ENCODE measurements around the gene HAUS6. TPM values are rescaled to one million over a fixed set of nuclear protein-coding genes. Genes with fewer than 3 reads are reported as not detected.

The HAUS6 gene
- total RNA-seq, 3 donors from 2014 or later (not counting 1 experiment from before 2014, with no cell fraction given) = 14.6 to 18.3 (median 14.9) TPM

DNA sequence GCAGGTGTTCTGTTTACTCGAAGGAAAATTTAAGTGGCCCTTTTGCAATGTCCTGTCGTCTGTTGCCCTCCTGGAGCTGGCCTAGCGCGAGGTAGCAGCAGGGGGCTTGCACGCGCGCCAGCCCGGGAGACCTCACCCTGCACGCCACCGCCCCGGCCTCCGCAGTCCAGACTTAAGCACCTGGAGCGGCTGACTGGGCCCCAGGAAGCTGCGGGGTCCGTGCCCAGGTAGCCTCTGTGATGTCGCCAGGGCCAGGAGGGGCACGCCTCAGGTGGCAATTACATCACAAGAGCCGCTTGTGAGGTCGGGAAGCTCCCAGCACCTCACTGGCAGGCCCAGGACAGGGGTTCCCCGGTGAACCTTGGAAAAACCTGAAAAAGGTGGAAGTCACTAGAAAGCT, 69.7 kb downstream of the HAUS6 start, which contains the start of gene SAXO1:
Gene SAXO1, minus strand, starts transcription at position 195 of the 400 bp plus-strand sequence. CDS start 301 bp downstream, outside the sequence.
- Mint-ChIP-seq H3K27me3 (ENCODE audit: low read depth in 2 of 2) (peaks cover 14 to 16% of the 10 kb centered on the region in 2 donors), H3K36me3 (no peaks in the 10 kb centered on the region), H3K9me3 (no peaks in the 10 kb centered on the region), H3K4me3 (no peak within 1 kb of the TSS), H3K27ac (no peak within 1 kb of the TSS), H3K4me1 (peaks cover 0 to 4% of the 10 kb centered on the region in 2 donors)
- ATAC-seq (no peak), DNase-seq (no peak)
- Histone ChIP-seq H3K4me3 (ENCODE audit: low read length) (no peak within 1 kb of the TSS), H3K9me3 (ENCODE audit: control insufficient read depth, insufficient read depth, low read length) (no peaks in the 10 kb centered on the region), H3K36me3 (ENCODE audit: control insufficient read depth, insufficient read depth, low read length) (no peaks in the 10 kb centered on the region), H3K4me1 (ENCODE audit: control insufficient read depth, insufficient read depth, low read length) (no peaks in the 10 kb centered on the region), H3K27ac (ENCODE audit: low read length) (no peak within 1 kb of the TSS), H3K27me3 (ENCODE audit: control insufficient read depth, insufficient read depth, low read length) (no peaks in the 10 kb centered on the region)
- intact Hi-C loops (cut with micrococcal nuclease) = no loop called here
- WGBS (ENCODE audit: insufficient coverage) = 94% methylated on average over 20 of the region's 20 CpGs
- TF ChIP-seq, protein P1, sequence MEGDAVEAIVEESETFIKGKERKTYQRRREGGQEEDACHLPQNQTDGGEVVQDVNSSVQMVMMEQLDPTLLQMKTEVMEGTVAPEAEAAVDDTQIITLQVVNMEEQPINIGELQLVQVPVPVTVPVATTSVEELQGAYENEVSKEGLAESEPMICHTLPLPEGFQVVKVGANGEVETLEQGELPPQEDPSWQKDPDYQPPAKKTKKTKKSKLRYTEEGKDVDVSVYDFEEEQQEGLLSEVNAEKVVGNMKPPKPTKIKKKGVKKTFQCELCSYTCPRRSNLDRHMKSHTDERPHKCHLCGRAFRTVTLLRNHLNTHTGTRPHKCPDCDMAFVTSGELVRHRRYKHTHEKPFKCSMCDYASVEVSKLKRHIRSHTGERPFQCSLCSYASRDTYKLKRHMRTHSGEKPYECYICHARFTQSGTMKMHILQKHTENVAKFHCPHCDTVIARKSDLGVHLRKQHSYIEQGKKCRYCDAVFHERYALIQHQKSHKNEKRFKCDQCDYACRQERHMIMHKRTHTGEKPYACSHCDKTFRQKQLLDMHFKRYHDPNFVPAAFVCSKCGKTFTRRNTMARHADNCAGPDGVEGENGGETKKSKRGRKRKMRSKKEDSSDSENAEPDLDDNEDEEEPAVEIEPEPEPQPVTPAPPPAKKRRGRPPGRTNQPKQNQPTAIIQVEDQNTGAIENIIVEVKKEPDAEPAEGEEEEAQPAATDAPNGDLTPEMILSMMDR (IDR thresholded peaks at IDR 0.05) = no peak

- WGBS (ENCODE audit: insufficient coverage) = 84% methylated on average over 14 of the region's 14 CpGs
- Histone ChIP-seq H3K36me3 (ENCODE audit: control insufficient read depth, insufficient read depth, low read length) (no peaks in the 10 kb centered on the region), H3K4me3 (ENCODE audit: low read length) (no peak overlapping the region), H3K27me3 (ENCODE audit: control insufficient read depth, insufficient read depth, low read length) (no peaks in the 10 kb centered on the region), H3K9me3 (ENCODE audit: control insufficient read depth, insufficient read depth, low read length) (no peaks in the 10 kb centered on the region), H3K27ac (ENCODE audit: low read length) (no peak overlapping the region), H3K4me1 (ENCODE audit: control insufficient read depth, insufficient read depth, low read length) (no peaks in the 10 kb centered on the region)
- DNase-seq (no peak), ATAC-seq (no peak)
- TF ChIP-seq, protein P1 (IDR thresholded peaks at IDR 0.05) = no peak
- Mint-ChIP-seq H3K4me1 (peaks cover 0 to 4% of the 10 kb centered on the region in 2 donors), H3K9me3 (no peaks in the 10 kb centered on the region), H3K4me3 (no peak overlapping the region), H3K36me3 (no peaks in the 10 kb centered on the region), H3K27ac (no peak overlapping the region), H3K27me3 (ENCODE audit: low read depth in 2 of 2) (peaks cover 14 to 16% of the 10 kb centered on the region in 2 donors)
- intact Hi-C loops (cut with micrococcal nuclease) = no loop called here
These were observed 70.3 kb downstream of the HAUS6 start for GRCh38 chr9:19032406-19032805.

DNA sequence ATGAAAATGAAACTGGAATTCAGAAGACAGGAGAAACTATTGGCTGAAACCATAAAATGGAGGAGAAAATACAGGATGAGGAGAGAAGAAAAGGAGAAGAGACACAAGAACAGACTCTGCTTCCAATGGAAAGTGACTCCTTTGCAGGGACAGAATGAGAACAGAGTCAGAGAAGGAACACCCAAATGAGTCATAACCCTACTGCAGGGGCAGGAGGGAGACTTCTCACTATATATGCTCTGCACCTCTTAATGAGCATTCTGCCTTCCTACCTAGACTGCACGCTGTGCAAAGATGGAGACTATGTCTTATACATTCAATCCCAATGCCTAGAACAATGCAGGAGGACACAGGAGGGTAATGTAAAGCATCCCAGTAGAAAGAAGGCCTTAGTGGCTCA, 71.8 kb downstream of the HAUS6 start:
- no peak overlapping the region for H3K27ac Mint-ChIP-seq
- ATAC-seq (no peak), DNase-seq (no peak)
- no peaks in the 10 kb centered on the region for H3K9me3 Mint-ChIP-seq
- WGBS (ENCODE audit: insufficient coverage) = 43% methylated on average over 1 of the region's 1 CpG
- peaks cover 14 to 16% of the 10 kb centered on the region in 2 donors for H3K27me3 Mint-ChIP-seq (ENCODE audit: low read depth in 2 of 2)
- Histone ChIP-seq H3K27me3 (ENCODE audit: control insufficient read depth, insufficient read depth, low read length) (no peaks in the 10 kb centered on the region), H3K9me3 (ENCODE audit: control insufficient read depth, insufficient read depth, low read length) (no peaks in the 10 kb centered on the region), H3K27ac (ENCODE audit: low read length) (no peak overlapping the region), H3K4me3 (ENCODE audit: low read length) (no peak overlapping the region), H3K4me1 (ENCODE audit: control insufficient read depth, insufficient read depth, low read length) (no peaks in the 10 kb centered on the region), H3K36me3 (ENCODE audit: control insufficient read depth, insufficient read depth, low read length) (no peaks in the 10 kb centered on the region)
- H3K4me1 Mint-ChIP-seq = peaks cover 0 to 4% of the 10 kb centered on the region in 2 donors
- intact Hi-C loops (cut with micrococcal nuclease) = no loop called here
- no peak overlapping the region for H3K4me3 Mint-ChIP-seq
- TF ChIP-seq, protein P1 (IDR thresholded peaks at IDR 0.05) = no peak
- H3K36me3 Mint-ChIP-seq = no peaks in the 10 kb centered on the region
